Suprapubic skin (tissue), 4 donors: ENCODE data around the gene EPC1.

Source experiments
- CTCF ChIP-seq, 2 donors: fragments of 200-600 bp in 1 of 2; fragments of 450-650 bp in 1 of 2; sonication (generic) in 1 of 2; IDR thresholded peaks; one replicate each; pipeline ENCODE4 v1.5.1; 2016 to 2019; ENCODE audit warnings: antibody characterized with exemption in 2 of 2, mild to moderate bottlenecking in 1 of 2, moderate library complexity in 1 of 2
- EP300 ChIP-seq: sonication (generic); formaldehyde crosslinking; IDR thresholded peaks from one replicate; pipeline ENCODE4 v1.6.1; 2017; ENCODE audit warnings: antibody characterized with exemption
- POLR2A ChIP-seq, 2 donors: fragments of 450-650 bp; IDR thresholded peaks; one replicate each; pipeline ENCODE4 v1.6.1; 2017; ENCODE audit warnings: antibody characterized with exemption in 2 of 2, mild to moderate bottlenecking in 2 of 2, moderate library complexity in 2 of 2
- POLR2AphosphoS5 ChIP-seq, 3 donors: sonication (generic); formaldehyde crosslinking; IDR thresholded peaks; one replicate each; pipeline ENCODE4 v1.6.1; 2017; ENCODE audit warnings: antibody characterized with exemption in 3 of 3

- TF ChIP-seq CTCF (IDR thresholded peaks at IDR 0.05), result no peak
- TF ChIP-seq POLR2A (IDR thresholded peaks at IDR 0.05), result no peak
- no peak for TF ChIP-seq EP300
- TF ChIP-seq POLR2AphosphoS5 (IDR thresholded peaks at IDR 0.05), result no peak
Measured at GRCh38 chr10:32227802-32228201, 119.2 kb downstream of the EPC1 start.
